GM12873 (cell line): ENCODE results near the gene VWA3A.

ENCODE experiments used
- TF ChIP-seq, protein P1 (sequence below): IDR thresholded peaks from 2 replicates; pipeline ENCODE4 v1.5.1; 2012; ENCODE audit warnings: low read depth, mild to moderate bottlenecking, moderate library complexity, low read length, control low read depth; ENCODE audit not compliant: insufficient read depth; ENCODE audit errors: missing control alignments

The VWA3A gene

DNA sequence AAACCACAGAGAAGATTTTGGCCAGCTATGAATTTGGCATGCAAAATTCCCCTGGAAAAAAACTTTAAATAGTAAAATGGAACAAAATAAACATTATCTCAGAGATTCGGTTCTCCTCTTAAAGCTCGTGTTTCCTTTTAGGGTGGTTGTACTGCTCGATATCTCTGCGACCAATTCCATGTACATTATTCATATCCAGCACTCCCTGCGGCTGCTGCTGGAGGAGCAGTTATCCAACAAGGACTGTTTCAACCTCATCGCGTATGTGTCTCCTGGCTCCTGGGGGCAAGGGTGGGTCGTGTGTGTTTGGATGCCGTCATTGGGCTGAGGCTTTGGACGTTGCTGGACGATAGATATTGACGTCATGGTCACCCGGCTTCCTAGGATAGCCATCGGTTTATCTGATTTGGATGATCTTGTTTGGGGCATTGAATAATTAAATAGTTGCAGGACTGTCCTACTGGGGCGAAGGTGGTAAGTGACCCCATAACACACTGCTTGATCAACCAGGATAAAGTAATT is 33.8 kb downstream of the VWA3A start:
- TF ChIP-seq, protein P1, sequence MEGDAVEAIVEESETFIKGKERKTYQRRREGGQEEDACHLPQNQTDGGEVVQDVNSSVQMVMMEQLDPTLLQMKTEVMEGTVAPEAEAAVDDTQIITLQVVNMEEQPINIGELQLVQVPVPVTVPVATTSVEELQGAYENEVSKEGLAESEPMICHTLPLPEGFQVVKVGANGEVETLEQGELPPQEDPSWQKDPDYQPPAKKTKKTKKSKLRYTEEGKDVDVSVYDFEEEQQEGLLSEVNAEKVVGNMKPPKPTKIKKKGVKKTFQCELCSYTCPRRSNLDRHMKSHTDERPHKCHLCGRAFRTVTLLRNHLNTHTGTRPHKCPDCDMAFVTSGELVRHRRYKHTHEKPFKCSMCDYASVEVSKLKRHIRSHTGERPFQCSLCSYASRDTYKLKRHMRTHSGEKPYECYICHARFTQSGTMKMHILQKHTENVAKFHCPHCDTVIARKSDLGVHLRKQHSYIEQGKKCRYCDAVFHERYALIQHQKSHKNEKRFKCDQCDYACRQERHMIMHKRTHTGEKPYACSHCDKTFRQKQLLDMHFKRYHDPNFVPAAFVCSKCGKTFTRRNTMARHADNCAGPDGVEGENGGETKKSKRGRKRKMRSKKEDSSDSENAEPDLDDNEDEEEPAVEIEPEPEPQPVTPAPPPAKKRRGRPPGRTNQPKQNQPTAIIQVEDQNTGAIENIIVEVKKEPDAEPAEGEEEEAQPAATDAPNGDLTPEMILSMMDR: no peak

DNA sequence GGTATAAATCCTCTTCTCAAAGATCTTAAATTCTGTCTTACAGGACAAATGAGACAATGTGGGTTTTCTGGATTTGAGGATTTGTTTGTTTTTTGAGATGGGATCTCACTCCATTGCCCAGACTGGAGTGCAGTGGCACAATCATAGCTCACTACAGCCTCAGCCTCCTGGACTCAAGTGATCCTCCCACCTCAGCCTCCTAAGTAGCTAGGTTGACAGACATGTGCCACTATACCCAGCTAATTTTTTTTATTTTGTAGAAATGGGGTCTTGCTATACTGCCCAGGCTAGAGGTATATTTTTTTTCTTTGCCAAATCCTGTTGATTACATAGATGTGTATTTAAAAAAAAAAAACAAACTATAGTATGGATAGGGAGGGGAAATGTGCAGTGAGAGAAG is 38.2 kb downstream of the VWA3A start:
- TF ChIP-seq, protein P1: no peak

DNA sequence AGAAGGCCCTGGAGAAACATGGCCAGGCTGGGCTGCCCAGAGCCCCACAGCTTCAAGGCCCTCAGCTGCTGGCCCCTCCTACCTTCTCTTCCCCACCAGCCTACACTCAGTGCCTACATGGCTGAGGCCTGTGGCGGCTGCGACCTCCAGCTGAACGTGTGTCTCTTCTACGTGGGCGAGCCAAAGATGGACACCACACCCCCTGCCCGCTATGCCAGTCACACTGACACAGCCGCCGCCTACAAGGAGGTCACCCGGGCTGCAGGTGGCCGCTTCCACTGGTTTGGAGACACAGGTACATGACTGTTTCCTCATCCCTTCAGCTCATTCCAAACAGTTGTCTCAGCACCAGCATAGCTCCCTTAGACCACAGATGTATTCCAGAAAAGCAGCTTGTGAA is 40.5 kb downstream of the VWA3A start:
- TF ChIP-seq, protein P1: no peak

DNA sequence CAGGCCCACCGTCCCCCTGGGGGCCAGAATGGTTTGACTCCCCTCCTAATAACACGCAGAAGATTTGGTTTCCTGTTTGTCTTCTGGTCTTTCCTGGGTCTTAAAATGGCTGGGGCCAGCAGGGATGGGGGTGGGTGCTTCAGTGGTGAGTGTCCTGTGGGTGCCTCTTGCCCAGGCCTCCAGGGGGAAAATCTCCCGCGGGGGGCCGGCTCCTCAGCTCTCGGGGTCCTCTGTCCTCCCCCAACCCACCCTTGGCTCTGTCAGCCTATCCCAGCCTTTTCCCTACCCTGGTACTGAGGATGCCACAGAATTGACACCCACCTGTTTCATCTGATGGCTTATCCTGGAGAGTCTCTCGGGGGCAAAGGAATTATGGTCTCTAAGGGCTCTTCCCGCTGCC is 46.1 kb downstream of the VWA3A start:
- TF ChIP-seq, protein P1: no peak

DNA sequence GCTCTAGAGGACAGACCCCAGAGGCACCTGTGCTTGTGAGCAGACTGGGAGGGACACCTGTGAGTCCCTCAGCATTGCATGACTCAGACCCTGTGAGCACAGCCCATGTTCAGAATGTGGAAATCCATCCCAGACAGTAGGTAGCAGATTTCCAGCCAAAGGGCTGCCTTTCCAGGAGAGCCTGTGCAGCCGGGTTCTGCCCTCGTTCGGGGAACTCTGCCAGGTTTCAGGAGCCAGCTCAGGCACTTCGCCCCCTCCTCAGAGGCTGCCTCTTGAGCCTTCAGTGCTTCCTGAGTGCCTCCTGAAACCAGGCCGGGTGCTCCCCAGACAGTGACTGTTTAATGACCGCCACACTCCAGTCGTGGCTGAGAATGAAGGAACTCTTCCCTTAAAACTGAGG is 46.7 kb downstream of the VWA3A start:
- TF ChIP-seq, protein P1: no peak

DNA sequence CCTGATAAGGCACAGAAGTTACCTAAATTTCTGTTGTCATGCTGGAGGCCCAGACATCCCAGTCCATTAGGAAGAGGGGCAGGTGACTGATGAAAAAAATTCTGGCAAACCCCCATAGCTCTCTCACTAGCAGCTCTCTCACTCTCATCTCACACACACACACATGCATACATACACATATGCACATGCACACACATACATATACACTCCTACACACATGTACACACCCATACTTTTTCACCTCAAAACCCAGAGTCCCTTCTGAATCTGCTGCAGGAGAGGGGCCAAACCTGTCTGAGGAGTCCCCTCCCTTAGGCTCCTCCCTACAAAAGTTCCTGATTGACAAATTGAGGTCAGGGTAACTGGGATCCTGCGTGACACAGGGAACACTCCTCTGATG is 47.4 kb downstream of the VWA3A start:
- TF ChIP-seq, protein P1: no peak

DNA sequence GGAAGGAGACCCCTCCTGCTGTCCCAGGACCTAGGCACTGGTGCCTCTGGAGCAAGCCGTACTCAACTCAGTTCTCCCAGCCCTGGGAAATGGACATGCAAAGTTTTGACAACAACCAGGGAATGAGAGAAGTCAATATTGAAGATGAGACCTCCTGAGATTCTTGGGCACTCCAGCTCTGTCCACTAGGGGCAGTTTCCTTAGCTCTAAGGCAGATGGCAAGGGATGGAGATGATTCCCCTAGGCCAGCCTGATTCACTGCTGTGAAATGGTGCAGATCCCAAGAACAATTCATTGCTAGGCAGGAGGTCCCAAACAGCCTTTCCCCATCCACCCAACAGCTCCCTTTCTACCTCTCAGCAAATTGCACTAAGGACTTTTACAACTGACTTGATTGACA is 49.4 kb downstream of the VWA3A start:
- TF ChIP-seq, protein P1: peak; percentile 69
